ENCODE measurements around the gene TNK2. TPM values are rescaled to one million over a fixed set of nuclear protein-coding genes. Genes with fewer than 3 reads are reported as not detected.

The TNK2 gene
- total and polyA plus RNA-seq, 2 of the 8 experiments (the other 6 are each of a cell fraction or from before 2014, with no cell fraction given): 10.4 to 33.9 TPM

DNA sequence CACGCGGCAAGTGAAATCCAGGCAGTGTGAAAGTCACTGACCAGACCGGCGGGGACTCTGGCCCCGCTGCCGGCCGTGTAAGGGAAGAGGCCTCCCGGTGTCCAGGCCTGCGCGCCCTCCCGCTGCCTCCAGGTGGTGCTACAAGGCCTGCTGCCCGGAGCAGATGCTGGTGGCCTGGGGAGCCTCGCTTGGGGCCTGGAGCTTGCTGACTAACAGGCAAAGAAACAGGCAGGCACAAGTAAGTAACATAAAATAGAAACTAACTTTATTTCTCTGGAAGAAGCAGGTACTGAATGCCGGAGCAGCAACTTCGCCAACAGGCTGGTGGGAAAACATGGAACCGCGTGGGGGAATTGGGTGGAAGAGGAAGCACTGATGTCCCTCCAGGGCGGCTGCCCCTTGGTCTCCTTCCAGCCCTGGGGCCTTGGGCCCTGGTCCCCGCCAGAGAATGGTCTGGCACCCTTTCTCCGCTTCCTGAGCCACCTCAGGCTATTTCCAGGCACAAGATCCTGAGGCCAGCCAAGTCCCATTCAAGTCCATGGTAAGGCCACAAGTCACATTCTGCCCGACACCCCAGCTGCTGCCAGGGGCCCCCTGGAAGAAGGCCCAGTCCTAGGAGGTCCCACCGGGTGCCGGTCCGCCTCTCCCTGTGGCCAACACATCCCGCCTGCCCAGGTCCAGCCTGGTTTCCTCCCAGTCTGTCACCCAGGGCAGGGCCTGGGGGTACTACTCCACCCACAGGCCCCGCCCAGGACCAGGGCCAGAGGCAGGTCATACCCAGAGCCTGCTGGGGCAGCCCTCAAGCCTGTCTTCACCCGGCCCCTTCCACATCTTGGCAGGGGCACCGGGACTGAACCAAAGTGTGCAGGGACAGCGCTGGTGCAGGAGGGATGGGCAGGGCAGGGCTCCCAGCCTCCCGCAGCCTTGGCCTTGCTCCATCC, 45.0 kb downstream of the TNK2 start:
- no peak for FAIRE-seq
- H3K9me3 ChIP-seq (ENCODE audit: insufficient read depth in 2 of 2, low read depth in 1 of 2, low read length in 1 of 2): no peaks in the 10 kb centered on the region
- POLR2A ChIA-PET (ENCODE audit: partially characterized antibody): interaction anchor here (1.6 kb wide), 1 partner anchor 31 kb away, joined by 4 read pairs; no protein-coding TSS in a partner anchor
- peak; percentile 88 to 92 for TF ChIP-seq RAD21 (IDR thresholded peaks at IDR 0.05 in 1 of 2, conservative IDR thresholded peaks at IDR 0.05 in 1 of 2; ENCODE audit: low read depth in 2 of 2, low read length in 2 of 2)
- no peak for TF ChIP-seq RBBP5 (IDR thresholded peaks at IDR 0.05; ENCODE audit: borderline replicate concordance, low read depth, low read length)
- TF ChIP-seq SAP30 (IDR thresholded peaks at IDR 0.05; ENCODE audit: insufficient read depth, insufficient replicate concordance, low read length): no peak
- TF ChIP-seq, protein P1, sequence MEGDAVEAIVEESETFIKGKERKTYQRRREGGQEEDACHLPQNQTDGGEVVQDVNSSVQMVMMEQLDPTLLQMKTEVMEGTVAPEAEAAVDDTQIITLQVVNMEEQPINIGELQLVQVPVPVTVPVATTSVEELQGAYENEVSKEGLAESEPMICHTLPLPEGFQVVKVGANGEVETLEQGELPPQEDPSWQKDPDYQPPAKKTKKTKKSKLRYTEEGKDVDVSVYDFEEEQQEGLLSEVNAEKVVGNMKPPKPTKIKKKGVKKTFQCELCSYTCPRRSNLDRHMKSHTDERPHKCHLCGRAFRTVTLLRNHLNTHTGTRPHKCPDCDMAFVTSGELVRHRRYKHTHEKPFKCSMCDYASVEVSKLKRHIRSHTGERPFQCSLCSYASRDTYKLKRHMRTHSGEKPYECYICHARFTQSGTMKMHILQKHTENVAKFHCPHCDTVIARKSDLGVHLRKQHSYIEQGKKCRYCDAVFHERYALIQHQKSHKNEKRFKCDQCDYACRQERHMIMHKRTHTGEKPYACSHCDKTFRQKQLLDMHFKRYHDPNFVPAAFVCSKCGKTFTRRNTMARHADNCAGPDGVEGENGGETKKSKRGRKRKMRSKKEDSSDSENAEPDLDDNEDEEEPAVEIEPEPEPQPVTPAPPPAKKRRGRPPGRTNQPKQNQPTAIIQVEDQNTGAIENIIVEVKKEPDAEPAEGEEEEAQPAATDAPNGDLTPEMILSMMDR (IDR thresholded peaks at IDR 0.05; ENCODE audit: control extremely low read depth in 1 of 3, insufficient read depth in 1 of 3, low read depth in 1 of 3, low read length in 3 of 3): peak in 2 of 3 experiments; percentile 89 to 96; a peak in 3 of 4 replicates
- no peak for TF ChIP-seq SIRT6 (IDR thresholded peaks at IDR 0.05; ENCODE audit: low read length)
- no peak for TF ChIP-seq POU5F1 (IDR thresholded peaks at IDR 0.05; ENCODE audit: low read depth, low read length)
- 0 out of 2 replicates have a peak, but pooled peaks have one; percentile 17 for TF ChIP-seq YY1 (IDR thresholded peaks at IDR 0.05; ENCODE audit: low read depth, low read length)

More for the DNA sequence above, 45.0 kb downstream of the TNK2 start:
- Histone ChIP-seq H3K9ac (replicated peaks in 1 of 4; ENCODE audit: extremely low read depth in 1 of 4, low read depth in 3 of 4, low read length in 3 of 4) (no peak overlapping the region), H2BK20ac (ENCODE audit: low read length) (no peak overlapping the region), H2BK5ac (ENCODE audit: low read depth, low read length) (no peak overlapping the region), H3K56ac (replicated peaks; ENCODE audit: insufficient read length, low read depth, low read length) (no peak overlapping the region), H3K23me2 (ENCODE audit: low read depth, low read length) (no peaks in the 10 kb centered on the region), H3K79me2 (ENCODE audit: control insufficient read depth in 1 of 2, insufficient read depth in 2 of 2, low read length in 2 of 2) (no peaks in the 10 kb centered on the region), H3K27ac (ENCODE audit: low read depth, low read length) (no peak overlapping the region), H3K79me1 (ENCODE audit: low read depth, low read length) (no peaks in the 10 kb centered on the region), H3K4me1 (replicated peaks in 1 of 4; ENCODE audit: control insufficient read depth in 3 of 4, insufficient read depth in 4 of 4, low read length in 3 of 4) (no peaks in the 10 kb centered on the region; a peak in 2 of 7 replicates), H4K5ac (ENCODE audit: insufficient read length, low read depth, low read length) (no peak overlapping the region), H2AFZ (ENCODE audit: low read length) (no peak overlapping the region), H2AK5ac (ENCODE audit: low read depth, low read length) (no peak overlapping the region), H3K14ac (ENCODE audit: insufficient read length) (no peak overlapping the region), H3K4me2 (ENCODE audit: insufficient read depth in 1 of 2, low read depth in 2 of 2, low read length in 2 of 2) (no peak overlapping the region), H3K27me3 (replicated peaks in 1 of 4; ENCODE audit: control insufficient read depth in 3 of 4, extremely low read depth in 1 of 4, insufficient read depth in 3 of 4, low read length in 3 of 4) (no peaks in the 10 kb centered on the region; a peak in 1 of 7 replicates), H2BK15ac (ENCODE audit: low read length) (no peak overlapping the region), H2BK120ac (replicated peaks; ENCODE audit: low read depth, low read length) (no peak overlapping the region), H4K20me1 (replicated peaks in 1 of 2; ENCODE audit: control insufficient read depth in 1 of 2, insufficient read depth in 2 of 2, low read length in 2 of 2) (no peaks in the 10 kb centered on the region), H4K91ac (replicated peaks; ENCODE audit: insufficient read length, low read length) (no peak overlapping the region), H3K36me3 (ENCODE audit: control insufficient read depth in 2 of 4, insufficient read depth in 4 of 4, low read length in 3 of 4) (peaks cover 0 to 16% (median 0%) of the 10 kb centered on the region in 4 experiments; a peak in 4 of 8 replicates), H3K4ac (replicated peaks; ENCODE audit: insufficient read length, low read depth, low read length) (no peak overlapping the region), H2BK12ac (ENCODE audit: low read depth, low read length) (no peak overlapping the region), H3K23ac (ENCODE audit: insufficient read length) (no peak overlapping the region), H3K18ac (ENCODE audit: extremely low read depth, low read length) (no peak overlapping the region), H3K4me3 (ENCODE audit: extremely low read depth in 1 of 4, insufficient read depth in 2 of 4, low read depth in 3 of 4, low read length in 4 of 4) (no peak overlapping the region), H4K8ac (ENCODE audit: extremely low read depth, insufficient read depth, low read length) (no peak overlapping the region)
- DNase-seq (ENCODE audit: low read depth in 1 of 2, low spot score in 2 of 2): peak; percentile 63 to 92
- 64% methylated on average over 30 of the region's 30 CpGs; no CpG with 5 or more reads in 1 of the 2 experiments for WGBS, 2 experiments (ENCODE audit: extremely low coverage in 1 of 2, insufficient coverage in 1 of 2, insufficient read length in 1 of 2, insufficient replicate concordance in 2 of 2, low coverage in 1 of 2, low lambda C conversion rate in 2 of 2, missing lambda C conversion rate in 1 of 2)
- CTCF ChIA-PET (ENCODE audit: partially characterized antibody): interaction anchor here (0.6 to 16.5 kb wide), 17 partner anchors 9 to 164 kb away, joined by 3 to 499 read pairs (median 3); partner anchors contain the start of gene TNK2
